GM12874 (cell line): ENCODE measurements around the gene ZNF333.

Source experiments
- TF ChIP-seq, protein P1 (sequence below): IDR thresholded peaks from 2 replicates; pipeline ENCODE4 v1.5.1; 2011; ENCODE audit warnings: low read depth, mild to moderate bottlenecking, control low read depth, low read length, moderate library complexity; ENCODE audit not compliant: insufficient read depth

The ZNF333 gene

GRCh38 chr19:14758816-14759215 lies 69.0 kb downstream of the ZNF333 start:
- TF ChIP-seq, protein P1, sequence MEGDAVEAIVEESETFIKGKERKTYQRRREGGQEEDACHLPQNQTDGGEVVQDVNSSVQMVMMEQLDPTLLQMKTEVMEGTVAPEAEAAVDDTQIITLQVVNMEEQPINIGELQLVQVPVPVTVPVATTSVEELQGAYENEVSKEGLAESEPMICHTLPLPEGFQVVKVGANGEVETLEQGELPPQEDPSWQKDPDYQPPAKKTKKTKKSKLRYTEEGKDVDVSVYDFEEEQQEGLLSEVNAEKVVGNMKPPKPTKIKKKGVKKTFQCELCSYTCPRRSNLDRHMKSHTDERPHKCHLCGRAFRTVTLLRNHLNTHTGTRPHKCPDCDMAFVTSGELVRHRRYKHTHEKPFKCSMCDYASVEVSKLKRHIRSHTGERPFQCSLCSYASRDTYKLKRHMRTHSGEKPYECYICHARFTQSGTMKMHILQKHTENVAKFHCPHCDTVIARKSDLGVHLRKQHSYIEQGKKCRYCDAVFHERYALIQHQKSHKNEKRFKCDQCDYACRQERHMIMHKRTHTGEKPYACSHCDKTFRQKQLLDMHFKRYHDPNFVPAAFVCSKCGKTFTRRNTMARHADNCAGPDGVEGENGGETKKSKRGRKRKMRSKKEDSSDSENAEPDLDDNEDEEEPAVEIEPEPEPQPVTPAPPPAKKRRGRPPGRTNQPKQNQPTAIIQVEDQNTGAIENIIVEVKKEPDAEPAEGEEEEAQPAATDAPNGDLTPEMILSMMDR, result no peak

DNA sequence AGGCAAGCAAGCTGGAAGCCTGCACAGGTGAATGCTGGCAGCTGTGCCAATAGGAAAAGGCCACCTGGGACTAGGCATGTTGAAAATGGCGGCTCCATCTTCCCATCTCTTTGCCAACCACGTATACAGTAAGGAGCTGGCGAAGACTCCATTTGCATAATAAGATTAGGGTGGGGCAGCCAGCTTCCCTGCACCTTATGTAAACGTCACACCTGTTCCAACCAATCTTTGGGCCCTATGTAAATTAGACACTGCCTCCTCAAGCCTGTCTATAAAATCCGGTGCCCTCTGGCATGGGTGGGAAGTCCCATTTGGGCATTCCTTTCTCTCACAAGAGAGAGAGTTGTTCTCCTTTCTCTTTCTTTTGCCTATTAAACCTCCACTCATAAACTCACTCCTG lies 71.8 kb downstream of the ZNF333 start:
- TF ChIP-seq, protein P1, result no peak

DNA sequence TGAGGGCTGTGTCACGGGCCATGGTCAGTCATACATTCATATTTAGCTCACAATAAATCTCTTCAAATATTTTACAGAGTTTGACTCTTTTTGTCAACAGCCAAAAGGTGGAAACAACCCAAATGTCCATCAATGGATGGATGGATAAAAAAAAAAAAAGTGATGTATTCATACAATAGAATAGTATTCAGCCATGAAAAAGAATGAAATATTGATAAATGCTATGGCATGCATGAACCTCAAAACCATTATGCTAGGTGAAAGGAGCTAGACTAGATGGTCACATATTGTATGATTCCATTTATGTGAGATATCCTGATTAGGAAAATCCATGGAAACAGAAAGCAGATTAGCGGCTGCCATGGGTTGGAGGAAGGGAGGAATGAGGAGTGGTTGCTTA lies 72.3 kb downstream of the ZNF333 start:
- TF ChIP-seq, protein P1, result no peak

DNA sequence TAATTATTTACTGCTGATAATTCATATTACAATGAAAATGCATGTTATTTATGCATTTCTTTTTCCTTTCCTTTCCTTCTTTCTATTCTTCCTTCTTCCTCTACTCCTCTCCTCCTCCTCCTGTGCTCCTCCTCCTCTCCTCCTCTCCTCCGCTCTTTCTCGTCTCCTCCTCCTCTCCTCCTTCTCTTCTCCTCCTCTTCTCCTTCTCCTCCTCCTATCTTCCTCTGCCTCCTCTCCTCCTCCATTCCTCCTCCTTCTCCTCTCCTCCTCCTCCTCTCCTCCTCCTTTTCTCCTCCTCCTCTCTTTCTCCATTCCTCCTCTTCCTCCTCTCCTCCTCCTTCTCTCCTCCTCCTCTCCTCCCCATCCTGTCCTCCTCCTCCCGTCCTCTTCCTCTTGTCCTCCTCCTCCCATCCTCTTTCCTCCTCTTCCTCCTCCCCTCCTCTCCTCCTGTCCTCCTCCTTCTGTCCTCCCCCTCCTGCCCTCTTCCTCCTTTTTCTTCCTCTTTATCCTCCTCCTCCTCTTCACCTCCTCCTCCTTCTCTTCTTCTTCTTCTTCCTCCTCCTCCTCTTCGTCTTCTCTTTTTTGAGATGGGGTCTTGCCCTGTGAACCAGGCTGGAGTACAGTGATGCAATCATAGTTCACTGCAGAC lies 73.8 kb downstream of the ZNF333 start:
- TF ChIP-seq, protein P1, result no peak

GRCh38 chr19:14764401-14764800 lies 74.6 kb downstream of the ZNF333 start:
- TF ChIP-seq, protein P1, result no peak

GRCh38 chr19:14767466-14767971 lies 77.7 kb downstream of the ZNF333 start:
- TF ChIP-seq, protein P1, result no peak

GRCh38 chr19:14768001-14768400 lies 78.2 kb downstream of the ZNF333 start:
- TF ChIP-seq, protein P1, result no peak

- TF ChIP-seq, protein P1, result no peak
Observed at GRCh38 chr19:14769201-14769600, 79.4 kb downstream of the ZNF333 start.
